Measurements from ENCODE around the gene MSANTD1. TPM values are rescaled to one million over a fixed set of nuclear protein-coding genes. Genes with fewer than 3 reads are reported as not detected.

MSANTD1 gene
- total RNA-seq, 2 donors from 2014 or later = 1.4 to 2.8 TPM

- no peaks in the 10 kb centered on the region for H3K27me3 ChIP-seq (replicated peaks; ENCODE audit: insufficient read depth)
- H3K4me1 ChIP-seq (ENCODE audit: control insufficient read depth in 1 of 2, low read depth in 2 of 2) = peaks cover 0 to 8% of the 10 kb centered on the region in 2 donors
- TF ChIP-seq CTCF (IDR thresholded peaks at IDR 0.05) = no peak
- no peak overlapping the region for H3K4me3 ChIP-seq
- DNase-seq (ENCODE audit: low spot score) (no peak), ATAC-seq (ENCODE audit: insufficient number of reproducible peaks, low FRiP score, low read depth) (no peak)
- H3K27ac ChIP-seq = no peak overlapping the region
- H3K36me3 ChIP-seq = peaks cover 68% of the 10 kb centered on the region
- H3K9me3 ChIP-seq = no peaks in the 10 kb centered on the region
Observed at GRCh38 chr4:3237266-3237665, 11.7 kb upstream of the MSANTD1 start.

DNA sequence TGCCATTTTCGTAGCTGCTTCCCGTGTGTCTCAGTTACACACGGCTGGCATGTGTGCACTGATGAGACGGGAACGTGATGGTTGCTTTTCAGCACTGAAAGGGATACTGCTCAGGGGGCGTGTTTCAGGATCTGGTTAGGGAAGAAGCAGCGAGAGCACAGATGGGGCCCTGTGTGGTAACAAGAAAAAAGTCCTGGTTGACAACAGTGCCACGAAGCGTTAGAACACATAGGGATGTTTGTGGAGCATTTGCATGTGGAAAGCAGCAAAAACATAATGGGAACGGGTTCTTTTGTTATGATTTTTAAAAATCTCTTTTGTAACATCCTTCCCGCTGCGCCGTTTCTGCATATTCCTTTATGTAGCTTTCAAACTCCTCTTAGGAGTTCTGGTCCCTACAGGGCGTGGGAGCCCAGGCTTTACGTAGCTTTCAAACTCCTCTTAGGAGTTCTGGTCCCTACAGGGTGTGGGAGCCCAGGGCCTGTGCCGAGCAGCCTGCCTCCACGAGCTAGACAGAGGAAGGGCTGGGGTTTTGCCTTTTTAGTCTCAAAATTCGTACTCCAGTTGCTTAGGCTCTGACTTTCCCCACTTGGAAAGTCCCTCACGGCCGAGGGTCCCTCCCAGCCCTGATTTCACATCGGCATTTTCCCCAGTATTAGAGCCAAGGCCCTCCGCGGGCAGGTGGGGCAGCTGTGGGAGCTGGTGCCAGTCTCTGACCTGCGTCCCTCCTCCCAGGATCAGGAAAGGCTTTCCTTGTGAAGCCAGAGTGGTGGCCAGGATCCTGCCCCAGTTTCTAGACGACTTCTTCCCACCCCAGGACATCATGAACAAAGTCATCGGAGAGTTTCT is 11.0 kb upstream of the MSANTD1 start:
- Histone ChIP-seq H3K27me3 (replicated peaks; ENCODE audit: insufficient read depth) (no peaks in the 10 kb centered on the region), H3K4me3 (no peak overlapping the region), H3K9me3 (no peaks in the 10 kb centered on the region), H3K27ac (no peak overlapping the region), H3K36me3 (peaks cover 63% of the 10 kb centered on the region), H3K4me1 (ENCODE audit: control insufficient read depth in 1 of 2, low read depth in 2 of 2) (peaks cover 0 to 8% of the 10 kb centered on the region in 2 donors)
- DNase-seq (ENCODE audit: low spot score) = no peak
- no peak for TF ChIP-seq CTCF (IDR thresholded peaks at IDR 0.05)
- no peak for ATAC-seq (ENCODE audit: insufficient number of reproducible peaks, low FRiP score, low read depth)

DNA sequence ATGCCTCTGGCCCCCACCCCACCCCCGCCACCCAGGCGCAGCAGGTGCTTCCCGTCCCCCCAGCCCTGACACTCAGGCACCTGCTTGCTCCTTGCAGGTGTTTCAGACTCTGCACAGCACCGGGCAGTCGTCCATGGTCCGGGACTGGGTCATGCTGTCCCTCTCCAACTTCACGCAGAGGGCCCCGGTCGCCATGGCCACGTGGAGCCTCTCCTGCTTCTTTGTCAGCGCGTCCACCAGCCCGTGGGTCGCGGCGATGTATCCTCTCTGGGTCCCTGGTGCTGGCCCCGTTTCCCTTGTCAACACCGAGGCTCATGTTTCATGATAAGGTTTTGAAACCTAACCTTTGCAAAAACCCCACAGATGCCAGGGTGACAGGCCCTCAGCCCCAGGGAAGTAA is 10.2 kb upstream of the MSANTD1 start:
- Histone ChIP-seq H3K9me3 (no peaks in the 10 kb centered on the region), H3K36me3 (peaks cover 55% of the 10 kb centered on the region), H3K27me3 (replicated peaks; ENCODE audit: insufficient read depth) (no peaks in the 10 kb centered on the region), H3K27ac (no peak overlapping the region), H3K4me3 (no peak overlapping the region), H3K4me1 (ENCODE audit: control insufficient read depth in 1 of 2, low read depth in 2 of 2) (peaks cover 0 to 8% of the 10 kb centered on the region in 2 donors)
- DNase-seq (ENCODE audit: low spot score) = no peak
- no peak for ATAC-seq (ENCODE audit: insufficient number of reproducible peaks, low FRiP score, low read depth)
- no peak for TF ChIP-seq CTCF (IDR thresholded peaks at IDR 0.05)

DNA sequence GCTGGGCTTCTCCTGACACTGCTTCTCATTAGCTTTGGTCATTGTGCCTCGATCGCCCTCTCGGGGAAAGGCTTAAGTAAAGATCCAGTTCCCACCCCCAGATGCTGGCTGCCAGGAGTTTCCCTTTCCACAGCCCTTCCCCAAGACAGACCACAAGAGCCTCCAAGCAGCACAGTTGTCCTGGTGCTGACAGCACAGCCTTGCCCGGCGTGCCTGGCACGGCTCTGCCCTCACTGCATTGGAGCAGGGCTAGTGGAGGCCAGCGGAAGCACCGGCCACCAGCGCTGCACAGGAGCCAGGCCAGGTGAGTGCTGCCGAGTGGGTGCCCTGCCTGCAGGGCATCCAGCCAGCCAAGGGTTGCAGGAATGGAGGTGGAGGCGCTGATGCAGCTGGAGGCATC is 9.7 kb upstream of the MSANTD1 start:
- H3K4me3 ChIP-seq = no peak overlapping the region
- H3K27me3 ChIP-seq (replicated peaks; ENCODE audit: insufficient read depth) = no peaks in the 10 kb centered on the region
- DNase-seq (ENCODE audit: low spot score) = no peak

More for the DNA sequence above, 9.7 kb upstream of the MSANTD1 start:
- peaks cover 50% of the 10 kb centered on the region for H3K36me3 ChIP-seq
- H3K9me3 ChIP-seq = no peaks in the 10 kb centered on the region
- H3K27ac ChIP-seq = no peak overlapping the region
- peaks cover 0 to 8% of the 10 kb centered on the region in 2 donors for H3K4me1 ChIP-seq (ENCODE audit: control insufficient read depth in 1 of 2, low read depth in 2 of 2)
- no peak for ATAC-seq (ENCODE audit: insufficient number of reproducible peaks, low FRiP score, low read depth)
- TF ChIP-seq CTCF (IDR thresholded peaks at IDR 0.05) = no peak
